ENCODE measurements around the gene SPG11.

DNA sequence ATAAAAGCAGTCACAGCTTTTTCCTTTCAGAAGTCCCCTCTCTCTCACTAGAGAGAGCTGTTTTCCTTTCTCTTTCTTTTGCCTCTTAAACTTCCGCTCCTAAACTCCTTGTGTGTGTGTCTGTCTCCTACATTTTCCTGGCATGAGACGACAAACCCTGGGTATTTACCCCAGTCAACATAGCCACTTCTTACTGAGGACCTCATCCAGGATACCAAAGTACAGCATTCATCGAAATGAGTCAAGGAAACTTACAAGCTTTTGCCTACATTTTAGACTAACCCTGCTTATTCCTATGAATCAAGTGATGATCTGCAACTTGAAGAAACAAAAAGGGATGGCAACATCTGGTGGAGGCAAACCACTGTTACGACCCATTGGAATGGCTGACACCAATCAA lies 31.0 kb upstream of the SPG11 start:
- TF ChIP-seq POLR2AphosphoS5 (IDR thresholded peaks at IDR 0.05; ENCODE audit: borderline replicate concordance, low read depth, low read length) (no peak), EZH2 (IDR thresholded peaks at IDR 0.05) (no peak), FOXP2 (optimal IDR thresholded peaks at IDR 0.05; ENCODE audit: control extremely low read depth, extremely low read length, insufficient read depth) (no peak)

Data from SK-N-MC (cell line).